Astrocyte (in vitro differentiated cells and primary cell): Measurements from ENCODE around the gene COX20.

Experiments used
- EZH2 ChIP-seq: IDR thresholded peaks from 2 replicates; pipeline ENCODE4 v1.6.1; 2012; ENCODE audit warnings: mild to moderate bottlenecking, low read length, inconsistent platforms; ENCODE audit not compliant: insufficient read depth
- TF ChIP-seq, protein P1 (sequence below): IDR thresholded peaks from 2 replicates; pipeline ENCODE4 v1.5.1; 2011; ENCODE audit warnings: low read depth, mild to moderate bottlenecking, inconsistent platforms, low read length, moderate library complexity; ENCODE audit not compliant: insufficient read depth

DNA sequence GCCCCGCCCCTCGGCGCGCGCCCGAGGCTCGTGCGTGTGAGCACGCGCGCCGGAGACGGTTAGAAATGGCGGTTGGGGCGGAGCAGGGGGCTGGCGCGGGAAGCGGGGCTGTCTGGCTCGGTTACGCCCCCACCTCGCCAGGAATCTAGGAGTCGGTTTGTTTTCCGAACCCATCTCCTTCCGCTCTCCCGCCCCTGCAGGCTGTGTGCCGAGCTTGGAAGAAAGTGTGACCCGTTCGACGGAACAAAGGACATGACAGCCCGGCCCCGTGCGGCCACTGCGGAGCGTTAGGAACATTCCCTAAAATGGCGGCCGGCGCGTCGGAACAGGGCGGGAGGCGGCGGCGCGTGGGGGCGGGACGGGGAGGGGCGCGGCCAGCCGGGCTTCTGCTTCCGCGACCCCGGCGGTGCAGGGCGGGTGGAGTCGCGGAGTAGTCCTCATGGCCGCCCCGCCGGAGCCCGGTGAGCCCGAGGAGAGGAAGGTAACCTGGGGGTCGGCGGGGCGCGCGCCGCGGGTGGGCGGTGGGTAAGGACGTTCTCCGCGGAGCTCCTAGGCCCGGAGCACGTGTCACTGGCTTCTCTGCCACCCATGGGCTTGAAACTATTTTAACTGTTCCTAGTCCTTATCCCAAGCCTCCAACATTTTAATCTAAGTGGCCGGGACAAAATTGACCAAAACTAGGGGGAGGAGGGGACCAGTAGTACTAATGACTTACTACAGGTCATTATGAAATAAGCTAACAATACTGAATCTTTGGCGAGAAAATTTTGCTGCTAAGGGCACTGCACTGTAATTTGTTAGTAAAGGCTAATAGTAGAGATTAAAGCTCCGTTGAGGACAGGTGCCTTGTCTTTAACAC, at the start of gene COX20:
- TF ChIP-seq, protein P1, sequence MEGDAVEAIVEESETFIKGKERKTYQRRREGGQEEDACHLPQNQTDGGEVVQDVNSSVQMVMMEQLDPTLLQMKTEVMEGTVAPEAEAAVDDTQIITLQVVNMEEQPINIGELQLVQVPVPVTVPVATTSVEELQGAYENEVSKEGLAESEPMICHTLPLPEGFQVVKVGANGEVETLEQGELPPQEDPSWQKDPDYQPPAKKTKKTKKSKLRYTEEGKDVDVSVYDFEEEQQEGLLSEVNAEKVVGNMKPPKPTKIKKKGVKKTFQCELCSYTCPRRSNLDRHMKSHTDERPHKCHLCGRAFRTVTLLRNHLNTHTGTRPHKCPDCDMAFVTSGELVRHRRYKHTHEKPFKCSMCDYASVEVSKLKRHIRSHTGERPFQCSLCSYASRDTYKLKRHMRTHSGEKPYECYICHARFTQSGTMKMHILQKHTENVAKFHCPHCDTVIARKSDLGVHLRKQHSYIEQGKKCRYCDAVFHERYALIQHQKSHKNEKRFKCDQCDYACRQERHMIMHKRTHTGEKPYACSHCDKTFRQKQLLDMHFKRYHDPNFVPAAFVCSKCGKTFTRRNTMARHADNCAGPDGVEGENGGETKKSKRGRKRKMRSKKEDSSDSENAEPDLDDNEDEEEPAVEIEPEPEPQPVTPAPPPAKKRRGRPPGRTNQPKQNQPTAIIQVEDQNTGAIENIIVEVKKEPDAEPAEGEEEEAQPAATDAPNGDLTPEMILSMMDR: no peak
- TF ChIP-seq EZH2: no peak
